HEK293T (cell line): ENCODE data around the gene DOCK1.

ENCODE experiments used
- CTCF ChIA-PET: fragments of 350-600 bp; formaldehyde crosslinking; extraction: SDS; loops from one replicate; lab custom pipeline; 2021; ENCODE audit warnings: antibody characterized with exemption, inconsistent platforms; lab: Yijun Ruan, JAX
- POLR2A ChIA-PET: fragments of 350-600 bp; formaldehyde crosslinking; extraction: SDS; loops from one replicate; lab custom pipeline; 2020; ENCODE audit warnings: antibody characterized with exemption, inconsistent platforms; lab: Yijun Ruan, JAX
- DNase-seq: peaks from one replicate; pipeline ENCODE4 v3.0.0; 2012; ENCODE audit warnings: mixed read lengths; ENCODE audit errors: extremely low spot score
- ARNT ChIP-seq: fragments of 450-650 bp; IDR thresholded peaks from 2 replicates; pipeline ENCODE4 v1.6.1; 2017; ENCODE audit warnings: mild to moderate bottlenecking
- BHLHE40 ChIP-seq: fragments of 450-650 bp; IDR thresholded peaks from 2 replicates; pipeline ENCODE4 v1.6.1; 2016; ENCODE audit warnings: mild to moderate bottlenecking, moderate library complexity, borderline replicate concordance
- CTBP1 ChIP-seq: fragments of 450-650 bp; IDR thresholded peaks from 2 replicates; pipeline ENCODE4 v1.6.1; 2016; ENCODE audit warnings: borderline replicate concordance
- ELF4 ChIP-seq: fragments of 450-650 bp; IDR thresholded peaks from 2 replicates; pipeline ENCODE4 v1.6.1; 2017; ENCODE audit warnings: antibody characterized with exemption
- FOXA1 ChIP-seq: fragments of 450-650 bp; IDR thresholded peaks from 2 replicates; pipeline ENCODE4 v1.6.1; 2016; ENCODE audit warnings: mild to moderate bottlenecking
- FOXK2 ChIP-seq: fragments of 450-650 bp; IDR thresholded peaks from 2 replicates; pipeline ENCODE4 v1.6.1; 2016; ENCODE audit warnings: mild to moderate bottlenecking
- FOXM1 ChIP-seq: fragments of 450-650 bp; IDR thresholded peaks from 2 replicates; pipeline ENCODE4 v1.6.1; 2017; ENCODE audit warnings: mild to moderate bottlenecking, borderline replicate concordance
- HDGF ChIP-seq: fragments of 450-650 bp; IDR thresholded peaks from 2 replicates; pipeline ENCODE4 v1.6.1; 2017; ENCODE audit warnings: antibody characterized with exemption, borderline replicate concordance
- L3MBTL2 ChIP-seq: fragments of 450-650 bp; conservative IDR thresholded peaks from 2 replicates; pipeline ENCODE4 v1.6.1; 2016; ENCODE audit warnings: mild to moderate bottlenecking
- LEF1 ChIP-seq: fragments of 450-650 bp; IDR thresholded peaks from 2 replicates; pipeline ENCODE4 v1.6.1; 2017; ENCODE audit warnings: mild to moderate bottlenecking, borderline replicate concordance
- NFRKB ChIP-seq: fragments of 450-650 bp; IDR thresholded peaks from 2 replicates; pipeline ENCODE4 v1.6.1; 2016; ENCODE audit warnings: mild to moderate bottlenecking, moderate library complexity
- PKNOX1 ChIP-seq: fragments of 450-650 bp; IDR thresholded peaks from 2 replicates; pipeline ENCODE4 v1.6.1; 2016
- SP1 ChIP-seq: fragments of 450-650 bp; IDR thresholded peaks from 2 replicates; pipeline ENCODE4 v1.6.1; 2017
- SUZ12 ChIP-seq: fragments of 450-650 bp; IDR thresholded peaks from 2 replicates; pipeline ENCODE4 v1.6.1; 2016; ENCODE audit warnings: mild to moderate bottlenecking
- TARDBP ChIP-seq: fragments of 450-650 bp; IDR thresholded peaks from 2 replicates; pipeline ENCODE4 v1.6.1; 2016
- ZNF384 ChIP-seq: fragments of 450-650 bp; IDR thresholded peaks from 2 replicates; pipeline ENCODE4 v1.6.1; 2016

The DOCK1 gene

DNA sequence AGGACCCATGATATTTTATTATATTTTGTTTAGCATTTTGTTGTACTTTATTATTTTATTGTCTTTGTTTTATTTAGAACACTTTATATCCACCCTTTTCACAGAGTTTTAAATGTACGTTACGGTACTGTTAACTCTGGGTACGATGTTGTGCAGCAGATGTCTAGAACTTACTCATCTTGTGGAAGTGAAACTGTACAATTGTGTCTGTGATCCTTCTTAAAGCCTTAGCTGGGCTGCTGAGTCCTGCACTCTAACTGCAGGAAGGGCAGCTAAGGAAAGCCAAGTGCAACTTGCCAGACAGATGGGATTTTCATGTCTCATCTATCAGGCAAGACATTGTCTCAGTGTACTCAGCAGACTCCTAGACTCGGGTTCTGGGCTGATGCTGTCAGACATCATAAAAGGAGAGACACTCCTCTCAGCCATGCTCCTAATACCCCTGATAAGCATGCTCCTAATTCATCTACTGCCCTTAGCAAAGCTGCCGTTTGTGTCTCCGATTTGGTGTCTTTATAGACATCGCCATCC lies 305.8 kb downstream of the DOCK1 start:
- CTCF ChIA-PET = no interaction called here
- no peak for DNase-seq
- TF ChIP-seq SP1 (no peak), NFRKB (no peak)
- POLR2A ChIA-PET = no interaction called here

GRCh38 chr10:127215866-127216265 lies 310.6 kb downstream of the DOCK1 start:
- CTCF ChIA-PET = interaction anchor here (0.6 to 0.7 kb wide), 2 partner anchors 13 to 28 kb away, joined by 3 read pairs; no protein-coding TSS in a partner anchor
- TF ChIP-seq PKNOX1 (no peak), FOXM1 (no peak), FOXK2 (no peak), ARNT (no peak), NFRKB (no peak), ZNF384 (no peak), FOXA1 (no peak), L3MBTL2 (no peak), LEF1 (no peak), SP1 (no peak), TARDBP (no peak)
- no peak for DNase-seq
- POLR2A ChIA-PET = no interaction called here

DNA sequence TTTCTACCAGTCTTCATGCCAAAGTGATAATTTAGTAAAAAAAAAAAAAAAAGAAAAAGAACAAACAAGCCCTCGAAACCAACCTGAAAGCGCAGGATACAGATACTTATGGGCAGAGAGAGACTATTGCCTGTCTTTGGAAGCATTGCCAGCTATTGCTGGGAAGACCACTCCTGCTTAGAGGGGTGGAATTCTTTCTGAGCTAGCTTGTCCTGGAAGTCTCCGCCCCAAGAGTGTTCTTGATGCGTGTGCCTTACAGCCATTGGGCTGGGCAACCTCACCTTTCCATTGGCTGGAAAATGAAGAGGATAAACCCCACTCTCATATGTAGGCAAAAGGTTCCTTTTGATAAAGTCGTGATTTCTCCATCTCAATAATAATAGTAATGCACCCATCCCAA lies 311.0 kb downstream of the DOCK1 start:
- no peak for TF ChIP-seq FOXM1
- TF ChIP-seq TARDBP = no peak
- no peak for TF ChIP-seq CTBP1
- TF ChIP-seq LEF1 = no peak
- no peak for TF ChIP-seq ZNF384
- no peak for TF ChIP-seq NFRKB
- TF ChIP-seq SUZ12 = no peak
- no peak for TF ChIP-seq BHLHE40
- no peak for TF ChIP-seq L3MBTL2
- TF ChIP-seq FOXK2 = no peak
- TF ChIP-seq ELF4 = no peak
- no peak for TF ChIP-seq PKNOX1
- no peak for TF ChIP-seq SP1
- no peak for TF ChIP-seq FOXA1
- no peak for TF ChIP-seq ARNT
- TF ChIP-seq HDGF = no peak
- CTCF ChIA-PET = interaction anchor here (0.6 to 0.7 kb wide), 2 partner anchors 13 to 27 kb away, joined by 3 read pairs; no protein-coding TSS in a partner anchor
- POLR2A ChIA-PET = no interaction called here
- DNase-seq = no peak

DNA sequence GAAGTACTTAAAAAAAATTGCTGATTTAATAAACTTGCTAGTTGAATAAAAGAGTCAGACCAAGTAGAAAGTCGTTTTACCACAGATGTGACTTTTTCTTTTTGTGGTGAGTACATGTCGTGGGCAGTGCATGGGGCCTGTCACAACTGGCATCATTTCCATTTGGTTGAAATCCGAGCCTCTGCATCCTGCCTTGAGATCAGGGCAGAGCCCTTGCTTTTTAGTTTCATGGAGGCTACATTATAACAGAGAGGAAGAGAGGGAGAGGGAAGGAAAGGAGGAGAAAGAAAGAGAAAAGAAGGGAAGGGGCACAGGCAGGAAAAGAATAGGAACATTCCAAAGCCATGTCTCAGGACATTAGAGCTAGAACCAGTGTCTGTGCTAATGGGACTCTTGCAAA lies 311.6 kb downstream of the DOCK1 start:
- TF ChIP-seq NFRKB (no peak), L3MBTL2 (no peak), CTBP1 (no peak), PKNOX1 (no peak), LEF1 (no peak), FOXK2 (no peak), ARNT (no peak), TARDBP (no peak), ZNF384 (no peak), FOXM1 (no peak), SP1 (no peak), HDGF (no peak), SUZ12 (no peak), ELF4 (no peak), FOXA1 (no peak), BHLHE40 (no peak)
- CTCF ChIA-PET = interaction anchor here (0.7 kb wide), 1 partner anchor 14 kb away, joined by 3 read pairs; no protein-coding TSS in a partner anchor
- POLR2A ChIA-PET = no interaction called here
- no peak for DNase-seq

DNA sequence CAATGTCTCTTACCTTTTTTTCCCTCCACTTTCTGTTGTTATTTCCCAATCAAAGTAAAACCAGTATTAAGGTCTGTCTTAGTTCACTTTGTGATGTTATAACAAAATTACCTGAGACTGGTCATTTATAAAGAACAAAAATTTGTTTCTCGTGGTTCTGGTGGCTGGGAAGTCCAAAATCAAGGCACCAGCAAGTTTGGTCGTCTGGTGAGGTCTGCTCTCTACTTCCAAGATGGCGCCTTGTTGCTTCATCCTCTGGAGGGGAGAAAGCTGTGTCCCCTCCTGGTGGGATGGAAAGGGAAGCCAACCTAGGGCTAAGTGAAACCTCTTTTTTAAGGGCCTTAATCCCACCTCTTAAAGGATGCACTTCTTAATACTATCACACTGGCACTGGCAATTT lies 313.4 kb downstream of the DOCK1 start:
- CTCF ChIA-PET = no interaction called here
- no peak for DNase-seq
- TF ChIP-seq SP1 = no peak
- no peak for TF ChIP-seq L3MBTL2
- TF ChIP-seq PKNOX1 = no peak
- no peak for TF ChIP-seq FOXA1
- TF ChIP-seq FOXK2 = no peak
- TF ChIP-seq LEF1 = no peak
- no peak for TF ChIP-seq FOXM1
- TF ChIP-seq SUZ12 = no peak
- TF ChIP-seq ARNT = no peak
- no peak for TF ChIP-seq TARDBP
- POLR2A ChIA-PET = no interaction called here

DNA sequence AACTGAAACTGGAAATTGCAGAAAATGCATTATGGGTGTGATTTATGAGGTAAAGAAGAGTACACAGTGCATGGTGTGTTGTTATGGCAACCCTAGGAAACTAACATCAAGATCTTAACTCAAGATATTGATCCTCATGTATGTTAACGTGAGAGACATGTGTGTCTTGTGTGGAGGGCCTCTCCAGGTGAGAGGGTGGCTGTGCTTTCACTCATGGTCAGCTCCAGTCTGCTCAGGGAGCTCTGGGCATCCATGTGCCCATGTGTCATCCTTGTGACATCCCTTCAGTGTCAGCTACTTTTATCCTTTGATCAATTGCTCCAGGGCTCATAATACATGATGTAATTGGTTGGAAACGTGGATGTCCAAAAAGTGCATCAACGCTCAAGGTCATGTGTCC lies 316.1 kb downstream of the DOCK1 start:
- POLR2A ChIA-PET = no interaction called here
- CTCF ChIA-PET = no interaction called here

More for the DNA sequence above, 316.1 kb downstream of the DOCK1 start:
- no peak for TF ChIP-seq ARNT
- no peak for TF ChIP-seq LEF1
- TF ChIP-seq NFRKB = no peak
- no peak for TF ChIP-seq FOXA1
- no peak for TF ChIP-seq BHLHE40
- TF ChIP-seq HDGF = no peak
- TF ChIP-seq FOXK2 = no peak
- no peak for TF ChIP-seq TARDBP
- TF ChIP-seq L3MBTL2 = no peak
- no peak for TF ChIP-seq PKNOX1
- TF ChIP-seq FOXM1 = no peak
- no peak for TF ChIP-seq CTBP1
- TF ChIP-seq ELF4 = no peak
- TF ChIP-seq SUZ12 = no peak
- TF ChIP-seq SP1 = no peak
- no peak for DNase-seq
